ENCODE measurements around the gene OR5K3.

OR5K3 gene

GRCh38 chr3:98440283-98440682 is 49.8 kb downstream of the OR5K3 start:
- H3K9me3 ChIP-seq (ENCODE audit: control insufficient read depth, low read length): no peaks in the 10 kb centered on the region
- no peak overlapping the region for H2AFZ ChIP-seq
- no peak overlapping the region for H3K9ac ChIP-seq
- no peak overlapping the region for H3K27ac ChIP-seq
- no peak overlapping the region for H3K4me3 ChIP-seq (ENCODE audit: low read depth, low read length)
- no peaks in the 10 kb centered on the region for H3K4me1 ChIP-seq
- H3K4me2 ChIP-seq (ENCODE audit: low read length): no peak overlapping the region
- H3K36me3 ChIP-seq (ENCODE audit: control insufficient read depth, insufficient read depth, low read length): no peaks in the 10 kb centered on the region
- TF ChIP-seq CTCF (IDR thresholded peaks at IDR 0.05): no peak
- H3K79me2 ChIP-seq: no peaks in the 10 kb centered on the region
- no peaks in the 10 kb centered on the region for H3K27me3 ChIP-seq (ENCODE audit: control insufficient read depth, insufficient read depth, low read length)

All from parathyroid adenoma (tissue), 2 donors.